Natural killer cell treated with Interleukin-12 subunit alpha and Interleukin-12 subunit beta and Interleukin-15 and Interleukin-18, amount 100 ng/mL, for 72 hours (primary cell): Measurements from ENCODE around the gene ADGRG6. TPM values are rescaled to one million over a fixed set of nuclear protein-coding genes. Genes with fewer than 3 reads are reported as not detected.

Experiments used
- ATAC-seq, 2 donors: fragments of 150-1000 bp; cut with Tn5 transposase in 1 of 2; sonication (Bioruptor Pico), chemical (Tn5 transposase) in 1 of 2; 2 replicates each; pipeline ENCODE4 v1.10.0; 2021
- DNase-seq: peaks from one replicate; pipeline ENCODE4 v3.0.0; 2022; ENCODE audit warnings: low spot score
- H3K27ac Mint-ChIP-seq, 2 donors: 1 replicate in 1 of 2; 2 replicates in 1 of 2; pipeline ENCODE4 v1.8.0; 2022; ENCODE audit warnings: mixed read lengths in 2 of 2, mild to moderate bottlenecking in 1 of 2, moderate library complexity in 1 of 2
- H3K27me3 Mint-ChIP-seq, 2 donors: 1 replicate in 1 of 2; 2 replicates in 1 of 2; pipeline ENCODE4 v1.8.0; 2022; ENCODE audit warnings: mixed read lengths in 2 of 2
- H3K36me3 Mint-ChIP-seq: one replicate; pipeline ENCODE4 v1.8.0; 2022; ENCODE audit warnings: mixed read lengths
- H3K4me1 Mint-ChIP-seq, 2 donors: 1 replicate in 1 of 2; 2 replicates in 1 of 2; pipeline ENCODE4 v1.8.0; 2022; ENCODE audit warnings: low read depth in 2 of 2, mixed read lengths in 2 of 2, mild to moderate bottlenecking in 1 of 2
- H3K4me3 Mint-ChIP-seq: one replicate; pipeline ENCODE4 v1.8.0; 2022; ENCODE audit warnings: mixed read lengths
- H3K9me3 Mint-ChIP-seq: 2 replicates; pipeline ENCODE4 v1.8.0; 2022; ENCODE audit warnings: mixed read lengths
- total RNA-seq, 2 donors: library from RNA; stranded (reverse); gene quantifications; one replicate each; pipeline ENCODE4 v1.2.3, GENCODE V29; 2022

Gene ADGRG6
- total RNA-seq, 2 donors from 2014 or later: not detected

GRCh38 chr6:142372348-142372747 is 70.5 kb downstream of the ADGRG6 start:
- Mint-ChIP-seq H3K9me3 (no peaks in the 10 kb centered on the region), H3K4me3 (no peak overlapping the region), H3K36me3 (no peaks in the 10 kb centered on the region), H3K27ac (no peak overlapping the region), H3K27me3 (no peaks in the 10 kb centered on the region), H3K4me1 (no peaks in the 10 kb centered on the region)
- DNase-seq: no peak
- no peak for ATAC-seq

GRCh38 chr6:142373268-142374090 is 71.7 kb downstream of the ADGRG6 start:
- DNase-seq: no peak
- Mint-ChIP-seq H3K27ac (no peak overlapping the region), H3K9me3 (no peaks in the 10 kb centered on the region), H3K36me3 (no peaks in the 10 kb centered on the region), H3K4me3 (no peak overlapping the region), H3K4me1 (no peaks in the 10 kb centered on the region), H3K27me3 (peaks cover 0 to under 1% of the 10 kb centered on the region in 2 donors)
- no peak for ATAC-seq

GRCh38 chr6:142374091-142374770 is 72.4 kb downstream of the ADGRG6 start:
- H3K9me3 Mint-ChIP-seq: no peaks in the 10 kb centered on the region
- no peaks in the 10 kb centered on the region for H3K36me3 Mint-ChIP-seq
- DNase-seq (no peak), ATAC-seq (no peak)
- peaks cover 7% of the 10 kb centered on the region in 2 donors for H3K27me3 Mint-ChIP-seq
- no peak overlapping the region for H3K27ac Mint-ChIP-seq
- H3K4me3 Mint-ChIP-seq: no peak overlapping the region
- no peaks in the 10 kb centered on the region for H3K4me1 Mint-ChIP-seq

- Mint-ChIP-seq H3K4me1 (no peaks in the 10 kb centered on the region), H3K27me3 (peaks cover 7 to 9% of the 10 kb centered on the region in 2 donors), H3K36me3 (no peaks in the 10 kb centered on the region), H3K9me3 (no peaks in the 10 kb centered on the region), H3K4me3 (no peak overlapping the region), H3K27ac (no peak overlapping the region)
- ATAC-seq (no peak), DNase-seq (no peak)
Measured at GRCh38 chr6:142374965-142375733, 73.3 kb downstream of the ADGRG6 start.

DNA sequence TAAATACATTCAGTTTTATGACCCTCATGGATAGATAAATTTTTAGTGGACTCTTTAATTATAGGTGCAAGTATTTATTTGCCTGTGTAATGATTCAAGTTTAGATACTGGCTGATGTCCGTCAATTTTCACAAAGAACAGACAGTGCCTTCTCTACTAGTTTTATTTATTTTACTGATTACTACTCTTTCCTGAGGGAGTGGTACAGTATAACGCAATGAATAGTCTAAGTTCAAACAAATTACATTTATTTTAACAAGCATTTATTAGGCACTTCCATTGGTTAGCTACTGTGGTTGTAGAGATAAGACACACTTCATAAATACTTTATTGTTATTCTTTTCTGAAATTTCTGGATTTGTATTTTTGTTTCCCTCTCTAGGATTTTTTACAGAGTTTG is 74.3 kb downstream of the ADGRG6 start:
- Mint-ChIP-seq H3K27ac (no peak overlapping the region), H3K9me3 (no peaks in the 10 kb centered on the region), H3K4me1 (no peaks in the 10 kb centered on the region), H3K4me3 (no peak overlapping the region), H3K36me3 (no peaks in the 10 kb centered on the region), H3K27me3 (peaks cover 9 to 11% of the 10 kb centered on the region in 2 donors)
- no peak for ATAC-seq
- no peak for DNase-seq

- no peak overlapping the region for H3K27ac Mint-ChIP-seq
- H3K4me3 Mint-ChIP-seq: no peak overlapping the region
- no peaks in the 10 kb centered on the region for H3K4me1 Mint-ChIP-seq
- ATAC-seq: no peak
- H3K9me3 Mint-ChIP-seq: no peaks in the 10 kb centered on the region
- DNase-seq: no peak
- no peaks in the 10 kb centered on the region for H3K36me3 Mint-ChIP-seq
- peaks cover 9 to 12% of the 10 kb centered on the region in 2 donors for H3K27me3 Mint-ChIP-seq
Measured at GRCh38 chr6:142376800-142377496, 75.1 kb downstream of the ADGRG6 start.

- Mint-ChIP-seq H3K27me3 (peaks cover 9 to 13% of the 10 kb centered on the region in 2 donors), H3K4me3 (no peak overlapping the region), H3K36me3 (no peaks in the 10 kb centered on the region), H3K27ac (no peak overlapping the region), H3K9me3 (no peaks in the 10 kb centered on the region), H3K4me1 (no peaks in the 10 kb centered on the region)
- ATAC-seq (no peak), DNase-seq (no peak)
Measured at GRCh38 chr6:142377497-142377848, 75.7 kb downstream of the ADGRG6 start.

- Mint-ChIP-seq H3K4me1 (no peaks in the 10 kb centered on the region), H3K27me3 (peaks cover 9 to 13% of the 10 kb centered on the region in 2 donors), H3K9me3 (no peaks in the 10 kb centered on the region), H3K27ac (no peak overlapping the region), H3K36me3 (no peaks in the 10 kb centered on the region), H3K4me3 (no peak overlapping the region)
- DNase-seq: no peak
- ATAC-seq: no peak
Measured at GRCh38 chr6:142378138-142378875, 76.5 kb downstream of the ADGRG6 start.

GRCh38 chr6:142380626-142381025 is 78.8 kb downstream of the ADGRG6 start:
- no peaks in the 10 kb centered on the region for H3K36me3 Mint-ChIP-seq
- no peaks in the 10 kb centered on the region for H3K4me1 Mint-ChIP-seq
- H3K4me3 Mint-ChIP-seq: no peak overlapping the region
- ATAC-seq (no peak), DNase-seq (no peak)
- H3K27me3 Mint-ChIP-seq: peaks cover 9 to 16% of the 10 kb centered on the region in 2 donors
- no peaks in the 10 kb centered on the region for H3K9me3 Mint-ChIP-seq
- H3K27ac Mint-ChIP-seq: no peak overlapping the region

DNA sequence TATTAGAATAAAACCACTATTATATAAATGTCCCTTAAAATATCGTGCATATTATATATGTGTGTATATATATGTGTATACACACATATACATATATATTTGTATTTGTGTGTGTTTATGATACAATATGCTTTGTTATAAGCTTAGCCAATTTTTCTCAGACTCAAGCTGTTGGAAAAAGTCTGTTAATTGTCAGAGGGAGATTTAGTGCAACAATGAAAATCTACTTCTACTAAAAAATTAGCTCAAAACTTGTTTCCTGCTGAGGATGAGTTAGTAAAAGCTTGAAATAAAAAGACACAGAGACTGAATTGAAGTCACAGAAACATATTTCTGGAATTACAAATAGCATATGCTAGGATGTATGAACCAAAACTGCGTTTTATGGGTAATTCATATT is 79.4 kb downstream of the ADGRG6 start:
- no peak overlapping the region for H3K4me3 Mint-ChIP-seq

DNA sequence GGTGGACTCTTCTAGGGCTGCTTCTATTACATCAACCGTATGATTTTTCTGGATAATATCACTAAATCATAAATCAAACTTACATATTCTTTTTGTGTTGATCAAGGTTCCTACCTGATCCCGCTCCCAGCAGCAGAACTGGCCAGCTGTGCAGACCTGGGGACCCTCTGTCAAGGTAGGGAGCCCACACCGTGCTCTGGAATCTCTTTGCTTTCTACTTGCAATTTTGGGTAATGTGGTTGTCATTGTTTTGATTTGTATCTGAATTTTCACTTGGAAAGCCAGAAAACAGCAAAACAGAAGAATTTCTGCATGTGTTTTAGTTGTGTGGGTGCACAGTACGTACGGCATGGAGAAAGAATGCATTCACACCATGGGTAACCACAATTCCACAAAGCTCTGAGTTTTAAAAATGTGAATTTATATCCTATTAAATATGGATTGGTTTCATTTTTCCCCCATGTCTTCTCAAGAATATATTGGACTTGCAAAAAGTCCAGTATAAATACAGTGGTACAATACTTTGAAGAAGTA is 80.1 kb downstream of the ADGRG6 start:
- Mint-ChIP-seq H3K9me3 (no peaks in the 10 kb centered on the region), H3K4me3 (no peak overlapping the region), H3K27me3 (peaks cover 9 to 16% of the 10 kb centered on the region in 2 donors), H3K27ac (no peak overlapping the region), H3K36me3 (no peaks in the 10 kb centered on the region), H3K4me1 (no peaks in the 10 kb centered on the region)
- DNase-seq: no peak
- ATAC-seq: no peak

More for the DNA sequence above, 79.4 kb downstream of the ADGRG6 start:
- no peak for DNase-seq
- no peak for ATAC-seq
- Mint-ChIP-seq H3K27me3 (peaks cover 9 to 16% of the 10 kb centered on the region in 2 donors), H3K9me3 (no peaks in the 10 kb centered on the region), H3K36me3 (no peaks in the 10 kb centered on the region), H3K27ac (no peak overlapping the region), H3K4me1 (no peaks in the 10 kb centered on the region)

- no peak for ATAC-seq
- Mint-ChIP-seq H3K27ac (no peak overlapping the region), H3K27me3 (peaks cover 8 to 9% of the 10 kb centered on the region in 2 donors), H3K4me1 (no peaks in the 10 kb centered on the region), H3K4me3 (no peak overlapping the region), H3K9me3 (no peaks in the 10 kb centered on the region), H3K36me3 (no peaks in the 10 kb centered on the region)
- DNase-seq: no peak
Measured at GRCh38 chr6:142384519-142385254, 82.9 kb downstream of the ADGRG6 start.
